Prostate gland (tissue), 2 donors: Measurements from ENCODE around the gene NGLY1.

Experiments
- CTCF ChIP-seq, 4 experiments: fragments of 200-600 bp in 2 of 4; fragments of 450-650 bp in 2 of 4; sonication (generic) in 2 of 4; IDR thresholded peaks; 1 replicate in 3 of 4; 2 replicates in 1 of 4; pipeline ENCODE4 v1.5.1; 2016 to 2019; ENCODE audit warnings: antibody characterized with exemption in 4 of 4, mild to moderate bottlenecking in 2 of 4, moderate library complexity in 2 of 4
- POLR2AphosphoS5 ChIP-seq: sonication (generic); formaldehyde crosslinking; IDR thresholded peaks from one replicate; pipeline ENCODE4 v1.6.1; 2017; ENCODE audit warnings: antibody characterized with exemption

GRCh38 chr3:25751725-25752124 lies 31.5 kb downstream of the NGLY1 start:
- TF ChIP-seq CTCF (IDR thresholded peaks at IDR 0.05) (no peak), POLR2AphosphoS5 (no peak)
